ENCODE results near the gene FZD10. TPM values are rescaled to one million over a fixed set of nuclear protein-coding genes. Genes with fewer than 3 reads are reported as not detected.

FZD10 gene
- total RNA-seq, 1 donor from 2014 or later: 0.05 TPM

GRCh38 chr12:130179621-130180020 lies 17.4 kb downstream of the FZD10 start:
- DNase-seq (ENCODE audit: low read depth): no peak

GRCh38 chr12:130181211-130181610 lies 18.9 kb downstream of the FZD10 start:
- no peak for DNase-seq (ENCODE audit: low read depth)

DNA sequence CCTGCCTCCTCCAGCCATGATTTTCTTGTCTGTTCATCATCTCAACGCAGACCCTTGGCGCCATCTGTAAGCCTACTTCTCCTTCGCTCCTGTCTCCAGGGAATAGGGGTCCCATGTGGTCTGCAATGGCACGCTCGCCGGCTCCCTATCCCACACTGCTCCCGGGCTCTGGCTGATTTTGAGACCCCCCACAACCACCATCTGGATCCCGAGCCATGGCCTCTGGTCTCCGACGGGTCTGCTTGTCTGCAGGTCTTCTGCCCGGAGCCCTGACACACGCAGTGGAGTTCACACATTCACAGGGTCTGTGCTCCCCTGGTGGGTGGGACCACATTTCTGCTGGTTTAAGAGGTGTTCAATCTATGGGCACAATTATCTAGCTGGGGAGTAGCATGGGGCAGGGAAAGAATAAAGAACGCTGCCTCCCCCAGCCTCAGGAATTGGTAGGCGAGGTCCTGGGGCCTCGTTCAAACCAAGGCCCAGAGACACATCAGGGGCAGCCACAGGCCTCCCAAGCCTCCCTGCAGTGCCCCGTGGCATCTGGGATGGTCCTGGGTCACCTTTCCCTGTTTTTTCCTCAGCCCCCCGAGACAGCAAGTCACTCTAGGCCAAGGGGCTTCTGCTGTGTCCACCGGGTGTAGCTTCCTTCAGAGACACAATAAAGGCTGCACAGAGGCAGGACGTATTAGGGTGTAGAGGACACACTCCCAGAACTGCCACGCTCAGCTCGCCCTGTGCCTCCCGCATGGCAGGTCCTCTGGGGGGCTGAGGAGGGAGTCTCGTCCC lies 21.5 kb downstream of the FZD10 start:
- no peak for DNase-seq (ENCODE audit: low read depth)

GRCh38 chr12:130184404-130185090 lies 22.3 kb downstream of the FZD10 start:
- DNase-seq (ENCODE audit: low read depth): no peak

GRCh38 chr12:130185455-130186391 lies 23.5 kb downstream of the FZD10 start:
- DNase-seq (ENCODE audit: low read depth): peak; percentile 22

DNA sequence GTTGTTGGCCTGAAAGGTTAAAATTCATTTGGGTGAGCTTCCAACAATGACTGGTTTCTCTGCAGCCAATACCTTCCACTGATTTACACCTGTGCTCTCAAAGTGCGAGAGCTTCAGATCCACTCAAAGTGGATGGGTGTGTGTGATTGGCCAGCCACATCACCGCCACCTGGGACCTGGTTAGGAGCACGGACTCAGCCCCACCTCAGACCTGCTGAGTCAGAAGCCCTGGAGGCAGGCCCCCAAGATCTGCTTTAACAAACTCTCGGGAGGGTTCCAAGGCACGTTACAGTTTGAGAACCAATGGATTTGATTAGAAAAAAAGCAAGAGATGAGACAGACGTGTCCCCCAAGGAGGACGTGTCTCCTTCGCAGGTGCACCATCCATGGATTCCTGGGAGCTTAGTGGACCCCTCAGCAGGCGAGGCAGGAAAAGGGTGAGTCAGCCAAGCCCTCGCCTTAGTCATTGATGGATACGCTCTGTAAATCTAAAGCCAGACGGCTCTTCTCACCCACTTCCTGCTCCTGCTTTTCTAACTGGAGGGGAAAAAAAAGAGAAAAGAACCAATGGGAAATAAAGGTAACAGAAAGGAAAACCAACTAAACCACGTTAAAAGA lies 24.5 kb downstream of the FZD10 start:
- DNase-seq (ENCODE audit: low read depth): peak; percentile 83

DNA sequence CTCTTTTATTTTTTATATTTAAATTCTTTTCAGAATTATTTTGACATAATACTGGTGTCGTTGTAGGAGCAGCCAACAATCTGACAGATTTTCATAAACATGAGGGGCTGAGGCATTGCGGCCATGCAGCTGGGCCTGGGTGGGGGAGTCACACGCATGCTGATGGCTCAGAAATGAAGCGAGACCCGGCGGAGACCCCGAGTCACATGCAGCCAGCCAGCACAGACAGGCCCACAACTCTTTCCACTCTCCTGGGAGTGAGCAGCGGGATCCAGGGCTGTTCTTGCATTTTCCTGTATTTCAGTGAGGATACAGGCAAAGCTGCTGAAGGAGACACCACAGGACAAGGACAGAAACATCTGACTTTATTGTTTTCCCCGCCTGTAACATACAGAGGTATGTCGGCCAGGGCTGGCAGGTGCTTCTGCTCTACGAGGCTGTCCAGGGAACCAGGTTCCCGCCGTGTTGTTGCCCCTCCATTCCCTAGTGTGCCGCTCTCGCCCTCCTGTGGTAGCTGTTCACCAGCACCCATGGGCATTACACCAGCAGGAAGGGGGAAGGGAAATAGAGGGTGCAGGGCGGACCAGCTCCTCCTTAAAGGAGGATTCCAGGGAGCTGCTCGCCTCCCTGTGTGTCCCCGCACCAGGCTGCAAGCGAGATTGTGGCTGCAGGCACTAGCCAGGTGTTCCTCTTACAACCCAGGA lies 30.5 kb downstream of the FZD10 start:
- DNase-seq (ENCODE audit: low read depth): no peak

DNA sequence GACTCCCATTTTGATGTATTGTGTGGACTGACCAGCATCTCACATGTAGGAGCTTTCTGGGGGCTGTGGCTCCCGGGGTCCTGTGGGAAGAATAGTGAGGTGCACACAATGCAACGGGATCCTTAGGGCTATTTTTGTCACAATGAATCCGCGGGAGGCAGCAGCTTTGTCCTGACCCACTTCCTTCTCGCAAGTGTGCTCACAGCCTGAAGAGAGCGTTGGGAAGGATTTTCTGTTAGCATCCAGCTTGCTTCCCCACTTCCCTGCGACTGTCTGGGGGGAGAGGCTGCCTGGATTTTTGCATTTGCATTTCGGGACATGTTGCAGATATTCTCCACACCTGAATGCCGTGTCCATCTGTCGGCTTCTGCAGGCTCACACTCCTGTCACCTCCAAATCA lies 31.9 kb downstream of the FZD10 start:
- DNase-seq (ENCODE audit: low read depth): no peak

- no peak for DNase-seq (ENCODE audit: low read depth)
These were observed 33.1 kb downstream of the FZD10 start for GRCh38 chr12:130195369-130195768.

DNA sequence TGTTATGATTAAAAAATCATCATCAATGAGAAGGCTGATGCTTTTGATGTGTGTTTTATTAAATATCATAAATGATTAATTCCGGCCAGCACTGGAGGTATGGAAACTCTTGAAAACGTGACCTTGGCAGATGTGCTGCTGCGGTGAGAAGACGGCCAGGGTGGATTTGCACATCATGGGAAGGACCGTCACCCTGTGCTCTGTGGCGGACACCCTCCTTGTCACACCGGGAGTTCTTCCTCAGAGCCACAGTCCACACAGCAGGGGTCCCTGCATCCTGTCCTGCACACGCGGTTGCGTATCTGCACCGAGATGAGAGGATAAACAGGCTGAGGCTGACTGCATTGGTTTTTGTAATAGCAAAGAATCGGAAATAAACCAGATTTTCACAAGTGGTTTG lies 33.5 kb downstream of the FZD10 start:
- DNase-seq (ENCODE audit: low read depth): no peak

GRCh38 chr12:130196827-130197226 lies 34.6 kb downstream of the FZD10 start:
- no peak for DNase-seq (ENCODE audit: low read depth)

- no peak for DNase-seq (ENCODE audit: low read depth)
These were observed 35.9 kb downstream of the FZD10 start for GRCh38 chr12:130198026-130198662.

DNA sequence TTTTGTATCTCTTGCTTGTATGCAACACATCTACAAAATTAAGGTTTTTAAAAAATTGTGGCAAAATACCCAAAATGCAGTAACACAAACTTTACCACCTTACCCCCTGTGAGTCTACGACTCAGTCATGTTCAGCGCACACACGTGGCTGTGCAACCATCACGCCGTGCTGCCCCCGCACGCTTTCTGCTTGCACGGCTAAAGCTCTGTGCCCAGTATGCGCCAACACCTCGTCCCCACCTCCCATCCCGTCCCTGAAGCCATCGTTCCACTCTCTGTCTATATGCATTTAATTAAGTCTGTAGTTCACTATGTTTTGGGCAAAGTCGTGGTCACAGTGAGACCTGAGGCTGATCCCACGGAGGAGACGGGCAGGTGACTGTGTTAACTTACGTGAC lies 36.4 kb downstream of the FZD10 start:
- DNase-seq (ENCODE audit: low read depth): no peak

- no peak for DNase-seq (ENCODE audit: low read depth)
These were observed 37.5 kb downstream of the FZD10 start for GRCh38 chr12:130199581-130200390.

- DNase-seq (ENCODE audit: low read depth): no peak
These were observed 38.2 kb downstream of the FZD10 start for GRCh38 chr12:130200445-130200844.

DNA sequence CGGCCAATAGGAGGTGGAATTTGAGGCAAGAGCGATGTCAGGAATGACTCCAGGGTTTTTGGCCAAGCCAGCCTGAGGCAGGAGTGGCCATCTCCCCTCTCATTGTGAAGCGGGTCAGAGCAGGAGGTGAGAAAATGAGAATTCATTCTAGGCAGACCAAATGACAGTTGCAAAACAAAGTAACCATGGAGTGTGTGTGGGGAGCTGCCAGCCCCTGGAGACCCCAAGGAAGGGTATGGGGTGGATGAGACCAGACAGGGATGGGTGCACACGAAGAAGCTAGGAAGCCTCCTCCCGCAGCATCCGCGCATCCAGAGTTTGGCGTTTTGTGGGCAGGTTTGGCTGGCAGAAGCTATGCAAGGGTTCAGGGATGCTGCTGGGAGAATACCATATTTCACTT lies 38.8 kb downstream of the FZD10 start:
- no peak for DNase-seq (ENCODE audit: low read depth)

DNA sequence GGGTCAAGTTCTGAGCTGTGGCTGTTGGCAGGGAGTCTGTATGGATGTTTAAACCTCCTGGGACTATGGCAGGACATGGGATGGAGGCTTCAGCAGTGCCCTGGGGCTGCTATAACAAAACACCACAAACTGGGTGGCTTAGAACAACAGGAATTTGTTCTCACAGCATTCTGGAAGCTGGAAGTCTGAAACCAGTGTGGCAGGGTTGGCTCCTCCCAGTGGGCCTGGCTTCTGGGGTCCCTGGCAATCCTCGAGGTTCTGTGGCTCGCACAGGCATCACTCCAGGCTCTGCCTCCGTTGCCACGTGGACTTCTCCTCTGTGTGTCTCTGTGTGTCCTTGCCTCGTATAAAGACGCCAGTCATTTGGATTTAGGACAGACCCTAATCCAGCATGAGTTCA lies 39.9 kb downstream of the FZD10 start:
- no peak for DNase-seq (ENCODE audit: low read depth)

- DNase-seq (ENCODE audit: low read depth): no peak
These were observed 40.9 kb downstream of the FZD10 start for GRCh38 chr12:130203151-130203550.

GRCh38 chr12:130204541-130204953 lies 42.3 kb downstream of the FZD10 start:
- DNase-seq (ENCODE audit: low read depth): no peak

GRCh38 chr12:130205495-130205894 lies 43.2 kb downstream of the FZD10 start:
- no peak for DNase-seq (ENCODE audit: low read depth)
